Measurements from ENCODE around the gene DCAKD. TPM values are rescaled to one million over a fixed set of nuclear protein-coding genes. Genes with fewer than 3 reads are reported as not detected.

The DCAKD gene
- total RNA-seq, 1 experiment from 2014 or later, result 48.3 TPM

DNA sequence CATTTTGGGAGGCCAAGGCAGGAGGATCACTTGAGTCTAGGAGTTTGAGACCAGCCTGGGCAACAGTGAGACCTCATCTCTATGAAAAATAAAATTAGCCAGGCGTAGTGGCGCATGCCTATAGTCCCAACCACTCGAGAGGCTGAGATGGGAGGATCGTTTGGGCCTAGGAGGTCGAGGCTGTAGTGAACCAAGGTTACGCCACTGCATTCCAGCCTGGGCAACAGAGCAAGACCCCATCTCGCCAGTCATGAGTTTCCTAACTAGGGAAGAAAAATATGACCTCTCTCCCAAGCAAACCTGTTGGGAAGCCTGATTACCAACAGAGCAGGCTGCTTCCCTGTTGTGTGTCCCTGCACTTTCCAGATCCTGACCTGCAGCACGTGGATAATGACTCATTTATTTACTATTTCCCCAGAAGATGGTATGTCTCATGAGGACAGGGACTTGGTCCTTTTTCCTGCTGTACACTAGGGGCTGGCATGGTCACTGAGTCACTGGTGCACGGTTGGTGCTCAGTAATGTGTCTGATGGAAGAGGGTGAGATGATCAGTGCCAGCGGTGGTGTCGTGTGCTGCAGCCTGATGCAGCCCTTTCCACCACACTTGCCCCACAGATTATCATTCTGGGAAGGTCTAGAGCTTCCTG, 40.5 kb upstream of the DCAKD start:
- H3K4me1 ChIP-seq (ENCODE audit: insufficient read depth, low read length), result peaks cover 2% of the 10 kb centered on the region; the same call in 1 of the 2 replicates
- no peak for DNase-seq
- WGBS (ENCODE audit: extremely low coverage, insufficient read length, low lambda C conversion rate), result no CpG with 5 or more reads among the region's 11 CpGs
- H3K4me2 ChIP-seq (ENCODE audit: insufficient read depth, insufficient read length, low read length), result no peak overlapping the region
- no peak overlapping the region for H2BK12ac ChIP-seq (ENCODE audit: insufficient read length, low read depth, low read length)
- peaks cover 11 to 12% of the 10 kb centered on the region in 2 experiments for H3K4me1 Mint-ChIP-seq
- H3K27me3 ChIP-seq (ENCODE audit: insufficient read depth, low read length), result no peaks in the 10 kb centered on the region
- no peak overlapping the region for H2BK20ac ChIP-seq (ENCODE audit: low read depth, low read length, poor library complexity, severe bottlenecking)
- H3K18ac ChIP-seq (ENCODE audit: insufficient read length, low read depth, low read length), result no peak overlapping the region
- no peaks in the 10 kb centered on the region for H3K23me2 ChIP-seq (ENCODE audit: insufficient read length, low read depth, low read length, poor library complexity, severe bottlenecking)
- H2BK120ac ChIP-seq (ENCODE audit: low read depth, low read length, poor library complexity, severe bottlenecking), result no peak overlapping the region
- H4K8ac ChIP-seq (replicated peaks; ENCODE audit: insufficient read length, low read depth, low read length), result no peak overlapping the region
- H3K4me3 Mint-ChIP-seq, result no peak overlapping the region
- no peak overlapping the region for H2BK5ac ChIP-seq (ENCODE audit: insufficient read length, low read length)
- H4K20me1 ChIP-seq (ENCODE audit: control insufficient read depth, insufficient read depth, insufficient read length), result no peaks in the 10 kb centered on the region
- no peaks in the 10 kb centered on the region for H3K9me3 ChIP-seq (ENCODE audit: control insufficient read depth, low read depth, low read length)
- no peaks in the 10 kb centered on the region for H3K79me1 ChIP-seq (ENCODE audit: insufficient read depth, low read depth, low read length, poor library complexity, severe bottlenecking)
- no peak overlapping the region for H3K9ac ChIP-seq (ENCODE audit: extremely low read depth, insufficient read length, low read length)
- H3K9me3 Mint-ChIP-seq, result no peaks in the 10 kb centered on the region
- H3K27ac Mint-ChIP-seq, result peak overlapping the region in 2 of 3 experiments; percentile 7 to 22; a peak in 2 of 7 replicates
- TF ChIP-seq, protein P1, sequence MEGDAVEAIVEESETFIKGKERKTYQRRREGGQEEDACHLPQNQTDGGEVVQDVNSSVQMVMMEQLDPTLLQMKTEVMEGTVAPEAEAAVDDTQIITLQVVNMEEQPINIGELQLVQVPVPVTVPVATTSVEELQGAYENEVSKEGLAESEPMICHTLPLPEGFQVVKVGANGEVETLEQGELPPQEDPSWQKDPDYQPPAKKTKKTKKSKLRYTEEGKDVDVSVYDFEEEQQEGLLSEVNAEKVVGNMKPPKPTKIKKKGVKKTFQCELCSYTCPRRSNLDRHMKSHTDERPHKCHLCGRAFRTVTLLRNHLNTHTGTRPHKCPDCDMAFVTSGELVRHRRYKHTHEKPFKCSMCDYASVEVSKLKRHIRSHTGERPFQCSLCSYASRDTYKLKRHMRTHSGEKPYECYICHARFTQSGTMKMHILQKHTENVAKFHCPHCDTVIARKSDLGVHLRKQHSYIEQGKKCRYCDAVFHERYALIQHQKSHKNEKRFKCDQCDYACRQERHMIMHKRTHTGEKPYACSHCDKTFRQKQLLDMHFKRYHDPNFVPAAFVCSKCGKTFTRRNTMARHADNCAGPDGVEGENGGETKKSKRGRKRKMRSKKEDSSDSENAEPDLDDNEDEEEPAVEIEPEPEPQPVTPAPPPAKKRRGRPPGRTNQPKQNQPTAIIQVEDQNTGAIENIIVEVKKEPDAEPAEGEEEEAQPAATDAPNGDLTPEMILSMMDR (conservative IDR thresholded peaks at IDR 0.05), result no peak
- H2AFZ ChIP-seq (ENCODE audit: low read length), result no peak overlapping the region
- H3K27ac ChIP-seq (ENCODE audit: insufficient read length, low read depth, low read length), result no peak overlapping the region
- H3K79me2 ChIP-seq (ENCODE audit: insufficient read depth, low read length), result no peaks in the 10 kb centered on the region
- H3T11ph ChIP-seq (ENCODE audit: low read length), result no peak overlapping the region
- no peak overlapping the region for H3K4ac ChIP-seq (ENCODE audit: low read depth, low read length)
- H2BK15ac ChIP-seq (ENCODE audit: low read depth, low read length), result no peak overlapping the region
- H3K56ac ChIP-seq (ENCODE audit: insufficient read length, low read depth, low read length), result no peak overlapping the region
- no peak overlapping the region for H4K91ac ChIP-seq (ENCODE audit: insufficient read length, low read depth, low read length)
- H4K5ac ChIP-seq (ENCODE audit: insufficient read length, low read depth, low read length), result no peak overlapping the region
- H2AK5ac ChIP-seq (ENCODE audit: insufficient read length, low read length), result no peak overlapping the region
- H3K36me3 Mint-ChIP-seq (ENCODE audit: insufficient read depth in 1 of 3, low read depth in 3 of 3), result peaks cover 57 to 90% (median 81%) of the 10 kb centered on the region in 3 experiments
- no peak overlapping the region for H3K14ac ChIP-seq (ENCODE audit: insufficient read depth, low read length)
- H3K27me3 Mint-ChIP-seq (ENCODE audit: low read depth), result no peaks in the 10 kb centered on the region
- no peak overlapping the region for H3K23ac ChIP-seq (ENCODE audit: insufficient read length, low read depth, low read length)

All from H9 (cell line).